GM10266 (cell line): ENCODE data around the gene TMEM250.

Experiments
- DNase-seq: peaks from one replicate; pipeline ENCODE4 v3.0.0; 2012; ENCODE audit errors: extremely low spot score
- CTCF ChIP-seq: IDR thresholded peaks from 2 replicates; pipeline ENCODE4 v1.5.1; 2012; ENCODE audit warnings: mild to moderate bottlenecking, low read depth; ENCODE audit not compliant: control insufficient read depth, insufficient read depth; ENCODE audit errors: missing control alignments

The TMEM250 gene

GRCh38 chr9:136119883-136120393 is 1.3 kb upstream of the TMEM250 start:
- no peak for TF ChIP-seq CTCF
- DNase-seq: no peak

GRCh38 chr9:136119061-136119882 is 597 bp upstream of the TMEM250 start:
- DNase-seq: no peak
- no peak for TF ChIP-seq CTCF

GRCh38 chr9:136117916-136118319 is 757 bp downstream of the TMEM250 start:
- TF ChIP-seq CTCF: no peak
- no peak for DNase-seq

- TF ChIP-seq CTCF: no peak
Observed at GRCh38 chr9:136117291-136117915, 1.3 kb downstream of the TMEM250 start.

DNA sequence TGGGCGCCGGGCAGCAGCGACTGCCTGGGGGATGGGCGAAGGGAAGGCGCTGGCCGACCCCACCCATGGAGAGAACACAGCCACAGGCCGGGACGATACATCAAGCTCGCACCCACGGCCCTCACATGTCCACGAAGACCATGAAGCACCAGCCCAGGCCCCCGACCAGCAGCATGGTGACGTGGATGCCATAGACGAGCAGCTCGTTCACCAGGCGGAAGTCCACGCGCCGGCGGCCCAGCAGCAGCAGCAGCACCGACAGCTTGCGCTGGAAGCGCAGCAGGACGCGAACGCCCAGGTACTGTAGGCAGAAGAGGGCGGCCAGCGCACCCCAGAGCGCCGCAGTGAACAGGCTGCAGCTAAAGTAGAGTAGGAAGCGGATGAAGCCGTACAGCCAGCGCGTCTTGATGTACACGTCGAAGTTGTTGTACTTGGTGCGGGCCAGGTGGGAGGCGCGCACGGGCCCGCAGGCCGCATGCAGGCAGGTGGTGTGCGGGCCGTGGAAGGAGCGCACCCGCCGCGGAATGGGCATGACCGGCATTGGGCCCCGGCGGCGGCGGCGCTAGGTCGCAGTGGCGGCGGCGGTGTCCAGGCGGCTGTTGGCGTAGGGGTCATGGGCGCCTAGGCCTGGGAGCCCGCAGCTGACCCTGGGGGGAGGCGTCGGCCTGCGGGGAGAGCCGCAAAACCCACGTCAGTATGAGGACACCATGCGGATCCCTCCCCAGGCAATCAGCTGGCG is 2.1 kb downstream of the TMEM250 start:
- DNase-seq: no peak
- no peak for TF ChIP-seq CTCF

More at GRCh38 chr9:136117291-136117915, 1.3 kb downstream of the TMEM250 start:
- peak; percentile 74 for DNase-seq

GRCh38 chr9:136115641-136116359 is 2.9 kb downstream of the TMEM250 start:
- TF ChIP-seq CTCF: no peak
- no peak for DNase-seq
